Endothelial cell of umbilical vein (primary cell): ENCODE data around the gene XPNPEP1. TPM values are rescaled to one million over a fixed set of nuclear protein-coding genes. Genes with fewer than 3 reads are reported as not detected.
A peak's percentile ranks its signal among the peaks of the same experiment; 100 is the strongest.

Source experiments
- BruUV-seq: library from RNA; stranded (reverse); fragments of 400-500 nt; replicated peaks from 2 replicates; lab custom pipeline; 2021; lab: Mats Ljungman, UMichigan
- CTCF ChIA-PET: fragments of 300-600, 350-600 bp; sonication (Branson Sonifier 250); formaldehyde crosslinking; loops from one replicate; lab custom pipeline; 2021; ENCODE audit warnings: antibody characterized with exemption, inconsistent platforms; lab: Charles Lee
- POLR2A ChIA-PET: fragments of 300-600, 350-600 bp; sonication (Branson Sonifier 250); formaldehyde crosslinking; loops from one replicate; lab custom pipeline; 2021; ENCODE audit warnings: antibody characterized with exemption, inconsistent platforms; lab: Charles Lee
- DNase-seq: peaks from one replicate; pipeline ENCODE4 v3.0.0-alpha.2; 2011; ENCODE audit warnings: low read depth, low spot score
- FAIRE-seq: peaks from 2 replicates; lab custom pipeline; 2011; peaks lifted over from hg19 to GRCh38; lab: Jason Lieb, UNC
- H2AFZ ChIP-seq: 2 replicates; pipeline ENCODE4 v1.6.0; 2012; ENCODE audit warnings: low read depth, low read length, control low read depth, inconsistent platforms
- H3K27ac ChIP-seq: 2 replicates; pipeline ENCODE4 v1.5.1; 2011; ENCODE audit warnings: low read depth, mild to moderate bottlenecking, control low read depth, low read length, moderate library complexity; ENCODE audit not compliant: insufficient read depth
- H3K27me3 ChIP-seq, 2 experiments: 2 replicates each; pipeline versions ENCODE4 v1.6.0 to v1.6.1; 2011; ENCODE audit warnings: low read length in 2 of 2, mixed read lengths in 1 of 2; ENCODE audit not compliant: control insufficient read depth in 2 of 2, insufficient read depth in 2 of 2
- H3K36me3 ChIP-seq, 2 experiments: 2 replicates in 1 of 2; 3 replicates in 1 of 2; pipeline ENCODE4 v1.5.1; 2011; ENCODE audit warnings: low read length in 2 of 2, mild to moderate bottlenecking in 1 of 2, moderate library complexity in 1 of 2; ENCODE audit not compliant: control insufficient read depth in 2 of 2, insufficient read depth in 2 of 2; ENCODE audit errors: extremely low read depth in 1 of 2
- H3K4me1 ChIP-seq: 3 replicates; pipeline ENCODE4 v1.5.1; 2011; ENCODE audit warnings: mild to moderate bottlenecking, low read length; ENCODE audit not compliant: control insufficient read depth, insufficient read depth; ENCODE audit errors: extremely low read depth
- H3K4me2 ChIP-seq: 2 replicates; pipeline ENCODE4 v1.6.1; 2011; ENCODE audit warnings: low read length, control low read depth, mixed read lengths; ENCODE audit not compliant: insufficient read depth
- H3K4me3 ChIP-seq, 3 experiments: fragments of 200-600 bp in 1 of 3; sonication (generic), shearing (Covaris generic) in 1 of 3; replicated peaks in 1 of 3; 2 replicates each; pipeline ENCODE4 v1.5.1; 2011 to 2016; ENCODE audit warnings: control low read depth in 3 of 3, low read length in 3 of 3, mild to moderate bottlenecking in 2 of 3, inconsistent platforms in 1 of 3, low read depth in 1 of 3, moderate library complexity in 1 of 3; ENCODE audit not compliant: insufficient read depth in 1 of 3
- H3K79me2 ChIP-seq: 2 replicates; pipeline ENCODE4 v1.6.0; 2012; ENCODE audit warnings: low read length, inconsistent platforms; ENCODE audit not compliant: control insufficient read depth, insufficient read depth
- H3K9ac ChIP-seq: replicated peaks from 2 replicates; pipeline ENCODE3; 2011; ENCODE audit warnings: low read length, control low read depth; ENCODE audit not compliant: insufficient read depth; ENCODE audit errors: extremely low read depth
- H3K9me1 ChIP-seq: replicated peaks from 3 replicates; pipeline ENCODE4 v1.6.0; 2011; ENCODE audit warnings: mild to moderate bottlenecking, low read length; ENCODE audit not compliant: control insufficient read depth, insufficient read depth; ENCODE audit errors: extremely low read depth
- H3K9me3 ChIP-seq: replicated peaks from 2 replicates; pipeline ENCODE4 v1.5.1; 2012; ENCODE audit warnings: low read length, inconsistent platforms; ENCODE audit not compliant: control insufficient read depth, insufficient read depth
- H4K20me1 ChIP-seq: replicated peaks from 2 replicates; pipeline ENCODE3; 2011; ENCODE audit warnings: mild to moderate bottlenecking, low read length; ENCODE audit not compliant: control insufficient read depth, insufficient read depth; ENCODE audit errors: extremely low read depth
- EZH2 ChIP-seq: IDR thresholded peaks from 2 replicates; pipeline ENCODE4 v1.6.1; 2012; ENCODE audit warnings: borderline replicate concordance, low read depth, mild to moderate bottlenecking, moderate library complexity, low read length, inconsistent platforms; ENCODE audit not compliant: severe bottlenecking
- FOS ChIP-seq: IDR thresholded peaks from 2 replicates; pipeline ENCODE4 v1.6.1; 2011; ENCODE audit warnings: mild to moderate bottlenecking, low read length, moderate library complexity, borderline replicate concordance; ENCODE audit not compliant: insufficient read depth
- GATA2 ChIP-seq: IDR thresholded peaks from 2 replicates; pipeline ENCODE4 v1.7.0; 2011; ENCODE audit warnings: low read depth, mild to moderate bottlenecking, moderate library complexity, mixed read lengths, low read length; ENCODE audit not compliant: insufficient read length, insufficient read depth
- JUN ChIP-seq: IDR thresholded peaks from 2 replicates; pipeline ENCODE4 v1.6.1; 2011; ENCODE audit warnings: borderline replicate concordance, low read depth; ENCODE audit not compliant: insufficient read length, insufficient read depth
- MYC ChIP-seq: IDR thresholded peaks from one replicate; pipeline ENCODE4 v1.6.1; 2011; ENCODE audit warnings: mild to moderate bottlenecking, low read depth, low read length
- POLR2A ChIP-seq: IDR thresholded peaks from 2 replicates; pipeline ENCODE4 v1.6.1; 2012; ENCODE audit warnings: low read depth, mild to moderate bottlenecking, control low read depth, low read length
- POLR2AphosphoS5 ChIP-seq: IDR thresholded peaks from 2 replicates; pipeline ENCODE4 v1.6.1; 2012; ENCODE audit warnings: low read depth, mild to moderate bottlenecking, control low read depth, low read length, moderate library complexity; ENCODE audit not compliant: insufficient read depth
- dilution Hi-C: fragments of 300-500 bp; cut with MboI; formaldehyde crosslinking; loops from one replicate; pipeline ENCODE4 v1.15.0; 2019; ENCODE audit warnings: low sequenced_read_pairs; ENCODE audit not compliant: extremely low pct_ligation_motif_present
- intact Hi-C: fragments of 100-400 bp; cut with micrococcal nuclease; formaldehyde crosslinking; loops from one replicate; pipeline ENCODE4 v1.10.0; 2022
- polyA plus RNA-seq, 4 experiments: library from polyadenylated mRNA; depleted of rRNA in 3 of 4; stranded (reverse) in 3 of 4; unstranded in 1 of 4; fragments of >200 nt; gene quantifications; 2 replicates each; pipeline versions ENCODE4 v1.2.1 to v1.2.3, GENCODE V29; 2011 to 2012; ENCODE audit warnings: missing spikeins in 1 of 4
- total RNA-seq: library from RNA; stranded (reverse); gene quantifications from 2 replicates; pipeline ENCODE4 v1.2.3, GENCODE V29; 2021
- TF ChIP-seq, protein P1 (sequence below): IDR thresholded peaks from 2 replicates; pipeline ENCODE4 v1.6.1; 2011; ENCODE audit not compliant: insufficient read depth, insufficient read length
- TF ChIP-seq, protein P2 (sequence below), 2 donors: IDR thresholded peaks; 1 replicate in 1 of 2; 2 replicates in 1 of 2; pipeline ENCODE4 v1.5.1; 2011; ENCODE audit warnings: low read length in 2 of 2, mild to moderate bottlenecking in 2 of 2, moderate library complexity in 2 of 2, control low read depth in 1 of 2, inconsistent platforms in 1 of 2, low read depth in 1 of 2; ENCODE audit not compliant: insufficient read depth in 1 of 2; ENCODE audit errors: extremely low read depth in 1 of 2

The XPNPEP1 gene
- total and polyA plus RNA-seq, 2 donors (not counting 3 experiments of a cell fraction or from before 2014, with no cell fraction given) = 81.1 to 245 TPM

DNA sequence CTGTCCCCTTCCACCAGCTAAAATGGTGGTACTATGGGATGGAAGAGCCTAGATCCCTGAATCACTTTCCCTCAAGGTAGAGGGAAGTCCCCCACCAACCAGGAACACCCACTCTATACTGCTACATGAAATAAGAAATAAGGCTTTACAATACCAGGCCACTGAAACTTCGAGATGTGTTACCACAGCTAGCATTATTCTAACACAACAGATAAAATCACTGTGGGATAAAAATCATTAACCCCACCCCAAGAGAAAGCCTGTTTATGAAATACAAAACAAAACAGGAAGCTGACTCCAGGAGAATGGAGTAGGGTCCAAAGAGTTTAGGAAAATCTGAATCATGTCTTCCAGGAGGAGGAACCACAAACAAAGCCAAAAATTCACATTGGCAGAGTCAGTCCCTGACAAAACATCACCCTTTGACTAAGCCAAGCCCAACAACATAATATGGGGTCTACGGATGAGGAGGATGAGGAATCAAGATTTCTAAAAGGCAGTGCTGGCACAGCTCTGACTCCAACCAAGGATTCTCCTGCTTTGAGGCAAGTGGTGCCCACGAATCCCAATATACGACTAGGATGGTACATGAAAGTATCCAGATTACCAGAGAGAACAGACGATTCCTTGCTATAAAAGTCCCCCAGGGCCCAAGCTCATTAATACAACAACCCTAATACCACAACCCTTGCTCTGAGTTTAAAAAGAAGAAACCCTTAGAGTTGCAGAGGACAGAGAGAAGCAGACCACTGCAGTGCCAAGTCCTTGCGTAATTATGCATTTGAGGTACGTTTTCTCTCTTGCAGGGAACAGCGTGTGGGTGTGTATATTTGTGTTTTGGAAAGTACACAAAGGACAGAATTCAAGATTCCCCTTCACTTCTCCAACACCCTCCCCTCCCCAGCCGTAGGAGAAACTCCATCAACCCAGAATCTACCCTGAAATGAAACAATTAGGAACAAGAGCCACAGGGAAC lies 23.7 kb downstream of the XPNPEP1 start:
- FAIRE-seq = peak; percentile 75
- H3K4me3 ChIP-seq = no peak overlapping the region
- no peak overlapping the region for H2AFZ ChIP-seq
- dilution Hi-C loops (loop anchor here (25.0 kb wide), 1 partner anchor 388 kb away; no protein-coding TSS in a partner anchor), intact Hi-C loops (no loop called here)
- CTCF ChIA-PET = interaction anchor here (0.6 to 7.0 kb wide), 6 partner anchors 15 to 111 kb away, joined by 3 to 68 read pairs (median 3); partner anchors contain the start of gene ADD3
- H3K4me1 ChIP-seq = peaks cover 19% of the 10 kb centered on the region
- DNase-seq = peak; percentile 80
- peak overlapping the region; percentile 3 for H3K4me2 ChIP-seq
- TF ChIP-seq FOS (peak; percentile 50), JUN (peak; percentile 51), GATA2 (peak; percentile 35), MYC (no peak), EZH2 (no peak), POLR2A (no peak), POLR2AphosphoS5 (peak; percentile 25)
- TF ChIP-seq, protein P1, sequence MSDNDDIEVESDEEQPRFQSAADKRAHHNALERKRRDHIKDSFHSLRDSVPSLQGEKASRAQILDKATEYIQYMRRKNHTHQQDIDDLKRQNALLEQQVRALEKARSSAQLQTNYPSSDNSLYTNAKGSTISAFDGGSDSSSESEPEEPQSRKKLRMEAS = no peak
- TF ChIP-seq, protein P2, sequence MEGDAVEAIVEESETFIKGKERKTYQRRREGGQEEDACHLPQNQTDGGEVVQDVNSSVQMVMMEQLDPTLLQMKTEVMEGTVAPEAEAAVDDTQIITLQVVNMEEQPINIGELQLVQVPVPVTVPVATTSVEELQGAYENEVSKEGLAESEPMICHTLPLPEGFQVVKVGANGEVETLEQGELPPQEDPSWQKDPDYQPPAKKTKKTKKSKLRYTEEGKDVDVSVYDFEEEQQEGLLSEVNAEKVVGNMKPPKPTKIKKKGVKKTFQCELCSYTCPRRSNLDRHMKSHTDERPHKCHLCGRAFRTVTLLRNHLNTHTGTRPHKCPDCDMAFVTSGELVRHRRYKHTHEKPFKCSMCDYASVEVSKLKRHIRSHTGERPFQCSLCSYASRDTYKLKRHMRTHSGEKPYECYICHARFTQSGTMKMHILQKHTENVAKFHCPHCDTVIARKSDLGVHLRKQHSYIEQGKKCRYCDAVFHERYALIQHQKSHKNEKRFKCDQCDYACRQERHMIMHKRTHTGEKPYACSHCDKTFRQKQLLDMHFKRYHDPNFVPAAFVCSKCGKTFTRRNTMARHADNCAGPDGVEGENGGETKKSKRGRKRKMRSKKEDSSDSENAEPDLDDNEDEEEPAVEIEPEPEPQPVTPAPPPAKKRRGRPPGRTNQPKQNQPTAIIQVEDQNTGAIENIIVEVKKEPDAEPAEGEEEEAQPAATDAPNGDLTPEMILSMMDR (IDR thresholded peaks at IDR 0.05; ENCODE audit: extremely low read depth in 1 of 2, insufficient read depth in 1 of 2, low read depth in 1 of 2, low read length in 2 of 2) = no peak
- no peak overlapping the region for H3K9ac ChIP-seq
- no peaks in the 10 kb centered on the region for H4K20me1 ChIP-seq
- peaks cover 22% of the 10 kb centered on the region for H3K79me2 ChIP-seq
- H3K9me1 ChIP-seq = no peaks in the 10 kb centered on the region
- peak overlapping the region; percentile 27 for H3K27ac ChIP-seq
- POLR2A ChIA-PET = no interaction called here
- no TSS peak for BruUV-seq
- peaks cover 0 to 5% of the 10 kb centered on the region in 2 experiments for H3K36me3 ChIP-seq
- no peaks in the 10 kb centered on the region for H3K27me3 ChIP-seq
- H3K9me3 ChIP-seq = no peaks in the 10 kb centered on the region
